Jurkat, Clone E6-1 (cell line): Measurements from ENCODE around the gene FGGY.
"Not testable (repeated sequence)": the region's sequence is repeated elsewhere in the genome, so short reads cannot be mapped to it uniquely, and the experiment has no call there.

Source experiments
- DNase-seq: peaks from one replicate; pipeline ENCODE4 v3.0.0-alpha.2; 2011; ENCODE audit warnings: low read depth, low spot score
- H3K4me3 ChIP-seq: 2 replicates; pipeline ENCODE4 v1.5.1; 2011; ENCODE audit warnings: mild to moderate bottlenecking, low read length, control low read depth, moderate library complexity

Gene FGGY

GRCh38 chr1:59487335-59488031 lies 190.6 kb downstream of the FGGY start:
- no peak for DNase-seq
- H3K4me3 ChIP-seq = no peak overlapping the region

GRCh38 chr1:59492500-59492899 lies 195.6 kb downstream of the FGGY start:
- H3K4me3 ChIP-seq = no peak overlapping the region
- no peak for DNase-seq

- peak; percentile 28 for DNase-seq
- no peak overlapping the region for H3K4me3 ChIP-seq
These were observed 197.4 kb downstream of the FGGY start for GRCh38 chr1:59494145-59494833.

- not testable (repeated sequence) for H3K4me3 ChIP-seq, DNase-seq
These were observed 199.3 kb downstream of the FGGY start for GRCh38 chr1:59496156-59496555.

GRCh38 chr1:59497616-59498015 lies 200.7 kb downstream of the FGGY start:
- DNase-seq = no peak
- no peak overlapping the region for H3K4me3 ChIP-seq

- H3K4me3 ChIP-seq = no peak overlapping the region
- DNase-seq = no peak
These were observed 201.7 kb downstream of the FGGY start for GRCh38 chr1:59498640-59499039.

- no peak for DNase-seq
- no peak overlapping the region for H3K4me3 ChIP-seq
These were observed 202.5 kb downstream of the FGGY start for GRCh38 chr1:59499273-59499942.

- no peak overlapping the region for H3K4me3 ChIP-seq
- no peak for DNase-seq
These were observed 203.2 kb downstream of the FGGY start for GRCh38 chr1:59499943-59500569.

- no peak for DNase-seq
- no peak overlapping the region for H3K4me3 ChIP-seq
These were observed 204.3 kb downstream of the FGGY start for GRCh38 chr1:59500950-59501742.

GRCh38 chr1:59502009-59502691 lies 205.3 kb downstream of the FGGY start:
- H3K4me3 ChIP-seq = no peak overlapping the region
- DNase-seq = no peak

GRCh38 chr1:59504276-59504675 lies 207.4 kb downstream of the FGGY start:
- H3K4me3 ChIP-seq = no peak overlapping the region
- DNase-seq = no peak

- no peak for DNase-seq
These were observed 208.7 kb downstream of the FGGY start for GRCh38 chr1:59505596-59506028.

GRCh38 chr1:59506952-59507351 lies 210.1 kb downstream of the FGGY start:
- no peak for DNase-seq
- no peak overlapping the region for H3K4me3 ChIP-seq

More at GRCh38 chr1:59505596-59506028, 208.7 kb downstream of the FGGY start:
- no peak overlapping the region for H3K4me3 ChIP-seq

- DNase-seq = no peak
These were observed 212.5 kb downstream of the FGGY start for GRCh38 chr1:59509341-59509875.

GRCh38 chr1:59510249-59510648 lies 213.4 kb downstream of the FGGY start:
- no peak for DNase-seq
- H3K4me3 ChIP-seq = no peak overlapping the region

More at GRCh38 chr1:59509341-59509875, 212.5 kb downstream of the FGGY start:
- H3K4me3 ChIP-seq = no peak overlapping the region

- no peak overlapping the region for H3K4me3 ChIP-seq
- DNase-seq = no peak
These were observed 214.9 kb downstream of the FGGY start for GRCh38 chr1:59511476-59512465.

GRCh38 chr1:59512702-59513101 lies 215.8 kb downstream of the FGGY start:
- no peak overlapping the region for H3K4me3 ChIP-seq
- no peak for DNase-seq
